ENCODE measurements around the gene PKP4.

GRCh38 chr2:158692372-158693103, 235.8 kb downstream of the PKP4 start:
- TF ChIP-seq FOXA1 (IDR thresholded peaks at IDR 0.05) (no peak), CTBP1 (IDR thresholded peaks at IDR 0.05; ENCODE audit: borderline replicate concordance) (no peak), NFRKB (IDR thresholded peaks at IDR 0.05) (no peak), FOXK2 (IDR thresholded peaks at IDR 0.05) (no peak), ZNF384 (IDR thresholded peaks at IDR 0.05) (no peak), HDGF (IDR thresholded peaks at IDR 0.05; ENCODE audit: borderline replicate concordance) (no peak), SP1 (IDR thresholded peaks at IDR 0.05) (no peak), LEF1 (IDR thresholded peaks at IDR 0.05; ENCODE audit: borderline replicate concordance) (no peak), ELF4 (IDR thresholded peaks at IDR 0.05) (no peak), SUZ12 (IDR thresholded peaks at IDR 0.05) (no peak), ARNT (IDR thresholded peaks at IDR 0.05) (no peak), FOXM1 (IDR thresholded peaks at IDR 0.05; ENCODE audit: borderline replicate concordance) (no peak), L3MBTL2 (conservative IDR thresholded peaks at IDR 0.05) (no peak)
